Activated naive CD8-positive, alpha-beta T cell treated with anti-CD3 and anti-CD28 coated beads, Interleukin-2, amount 50 U/mL, for 24 hours (primary cell): ENCODE data around the gene UNC45B.

Experiments used
- ATAC-seq: fragments of 150-1000 bp; cut with Tn5 transposase; one replicate; pipeline ENCODE4 v1.10.0; 2021
- DNase-seq: peaks from one replicate; pipeline ENCODE4 v3.0.0; 2021
- H3K27ac Mint-ChIP-seq: one replicate; pipeline ENCODE4 v1.8.0; 2021; ENCODE audit warnings: mild to moderate bottlenecking, mixed read lengths
- H3K27me3 Mint-ChIP-seq: one replicate; pipeline ENCODE4 v1.8.0; 2021; ENCODE audit warnings: mixed read lengths
- H3K36me3 Mint-ChIP-seq: one replicate; pipeline ENCODE4 v1.8.0; 2021; ENCODE audit warnings: low read depth, mixed read lengths
- H3K4me1 Mint-ChIP-seq: one replicate; pipeline ENCODE4 v1.8.0; 2021; ENCODE audit warnings: mixed read lengths
- H3K4me3 Mint-ChIP-seq: one replicate; pipeline ENCODE4 v1.8.0; 2021; ENCODE audit warnings: mild to moderate bottlenecking, moderate library complexity, mixed read lengths
- H3K9me3 Mint-ChIP-seq: one replicate; pipeline ENCODE4 v1.8.0; 2021; ENCODE audit warnings: mixed read lengths

UNC45B gene

GRCh38 chr17:35154196-35155165, 6.9 kb downstream of the UNC45B start:
- H3K27me3 Mint-ChIP-seq, result no peaks in the 10 kb centered on the region
- H3K4me1 Mint-ChIP-seq, result peaks cover 4% of the 10 kb centered on the region
- H3K9me3 Mint-ChIP-seq, result no peaks in the 10 kb centered on the region
- no peak overlapping the region for H3K27ac Mint-ChIP-seq
- H3K36me3 Mint-ChIP-seq, result no peaks in the 10 kb centered on the region
- no peak for ATAC-seq
- no peak for DNase-seq
- H3K4me3 Mint-ChIP-seq, result no peak overlapping the region

GRCh38 chr17:35155246-35155645, 7.6 kb downstream of the UNC45B start:
- H3K36me3 Mint-ChIP-seq, result no peaks in the 10 kb centered on the region
- ATAC-seq (no peak), DNase-seq (no peak)
- no peak overlapping the region for H3K27ac Mint-ChIP-seq
- H3K27me3 Mint-ChIP-seq, result no peaks in the 10 kb centered on the region
- H3K4me1 Mint-ChIP-seq, result peaks cover 11% of the 10 kb centered on the region
- no peaks in the 10 kb centered on the region for H3K9me3 Mint-ChIP-seq
- no peak overlapping the region for H3K4me3 Mint-ChIP-seq

GRCh38 chr17:35159940-35160339, 12.3 kb downstream of the UNC45B start:
- Mint-ChIP-seq H3K9me3 (no peaks in the 10 kb centered on the region), H3K4me3 (no peak overlapping the region), H3K27me3 (peaks cover 2% of the 10 kb centered on the region), H3K27ac (peak overlapping the region; percentile 43), H3K4me1 (peaks cover 36% of the 10 kb centered on the region), H3K36me3 (no peaks in the 10 kb centered on the region)
- DNase-seq (no peak), ATAC-seq (no peak)

GRCh38 chr17:35160354-35161201, 13.0 kb downstream of the UNC45B start:
- ATAC-seq (peak; percentile 70), DNase-seq (peak; percentile 44)
- Mint-ChIP-seq H3K4me1 (peaks cover 38% of the 10 kb centered on the region), H3K27ac (peak overlapping the region; percentile 17), H3K36me3 (no peaks in the 10 kb centered on the region), H3K9me3 (no peaks in the 10 kb centered on the region), H3K4me3 (peak overlapping the region; percentile 52), H3K27me3 (peaks cover 2% of the 10 kb centered on the region)

GRCh38 chr17:35161281-35161761, 13.7 kb downstream of the UNC45B start:
- peak; percentile 37 for ATAC-seq
- Mint-ChIP-seq H3K9me3 (no peaks in the 10 kb centered on the region), H3K27ac (peak overlapping the region; percentile 17), H3K27me3 (peaks cover 2% of the 10 kb centered on the region), H3K36me3 (no peaks in the 10 kb centered on the region), H3K4me3 (peak overlapping the region; percentile 52), H3K4me1 (peaks cover 38% of the 10 kb centered on the region)
- no peak for DNase-seq

- ATAC-seq (no peak), DNase-seq (no peak)
- H3K4me1 Mint-ChIP-seq, result peaks cover 38% of the 10 kb centered on the region
- no peak overlapping the region for H3K4me3 Mint-ChIP-seq
- no peak overlapping the region for H3K27ac Mint-ChIP-seq
- H3K27me3 Mint-ChIP-seq, result peaks cover 2% of the 10 kb centered on the region
- no peaks in the 10 kb centered on the region for H3K36me3 Mint-ChIP-seq
- H3K9me3 Mint-ChIP-seq, result no peaks in the 10 kb centered on the region
These were observed 15.1 kb downstream of the UNC45B start for GRCh38 chr17:35162755-35163154.

GRCh38 chr17:35163886-35164285, 16.3 kb downstream of the UNC45B start:
- Mint-ChIP-seq H3K27me3 (peaks cover 2% of the 10 kb centered on the region), H3K4me3 (no peak overlapping the region), H3K36me3 (no peaks in the 10 kb centered on the region), H3K27ac (no peak overlapping the region), H3K9me3 (no peaks in the 10 kb centered on the region), H3K4me1 (peaks cover 38% of the 10 kb centered on the region)
- DNase-seq, result no peak
- no peak for ATAC-seq

- DNase-seq, result no peak
- Mint-ChIP-seq H3K27me3 (peaks cover 2% of the 10 kb centered on the region), H3K9me3 (no peaks in the 10 kb centered on the region), H3K4me1 (peaks cover 34% of the 10 kb centered on the region), H3K4me3 (no peak overlapping the region), H3K27ac (no peak overlapping the region), H3K36me3 (no peaks in the 10 kb centered on the region)
- ATAC-seq, result no peak
These were observed 17.1 kb downstream of the UNC45B start for GRCh38 chr17:35164716-35165115.

- ATAC-seq, result no peak
- no peak overlapping the region for H3K27ac Mint-ChIP-seq
These were observed 18.9 kb downstream of the UNC45B start for GRCh38 chr17:35166526-35166925.

GRCh38 chr17:35167046-35167445, 19.4 kb downstream of the UNC45B start:
- Mint-ChIP-seq H3K36me3 (no peaks in the 10 kb centered on the region), H3K4me1 (peaks cover 20% of the 10 kb centered on the region), H3K27ac (no peak overlapping the region), H3K27me3 (no peaks in the 10 kb centered on the region), H3K9me3 (no peaks in the 10 kb centered on the region), H3K4me3 (no peak overlapping the region)
- DNase-seq, result no peak
- ATAC-seq, result no peak

More at GRCh38 chr17:35166526-35166925, 18.9 kb downstream of the UNC45B start:
- H3K4me3 Mint-ChIP-seq, result no peak overlapping the region
- H3K4me1 Mint-ChIP-seq, result peaks cover 21% of the 10 kb centered on the region
- no peak for DNase-seq
- no peaks in the 10 kb centered on the region for H3K9me3 Mint-ChIP-seq
- H3K36me3 Mint-ChIP-seq, result no peaks in the 10 kb centered on the region
- H3K27me3 Mint-ChIP-seq, result no peaks in the 10 kb centered on the region

GRCh38 chr17:35167666-35168065, 20.0 kb downstream of the UNC45B start:
- no peaks in the 10 kb centered on the region for H3K9me3 Mint-ChIP-seq
- no peaks in the 10 kb centered on the region for H3K27me3 Mint-ChIP-seq
- ATAC-seq, result no peak
- H3K4me1 Mint-ChIP-seq, result peaks cover 23% of the 10 kb centered on the region
- H3K27ac Mint-ChIP-seq, result no peak overlapping the region
- DNase-seq, result no peak
- no peaks in the 10 kb centered on the region for H3K36me3 Mint-ChIP-seq
- H3K4me3 Mint-ChIP-seq, result no peak overlapping the region

- H3K9me3 Mint-ChIP-seq, result no peaks in the 10 kb centered on the region
- DNase-seq (no peak), ATAC-seq (no peak)
- H3K27ac Mint-ChIP-seq, result no peak overlapping the region
- no peaks in the 10 kb centered on the region for H3K27me3 Mint-ChIP-seq
- H3K4me1 Mint-ChIP-seq, result peaks cover 28% of the 10 kb centered on the region
- H3K36me3 Mint-ChIP-seq, result no peaks in the 10 kb centered on the region
- no peak overlapping the region for H3K4me3 Mint-ChIP-seq
These were observed 22.3 kb downstream of the UNC45B start for GRCh38 chr17:35169835-35170363.

GRCh38 chr17:35170968-35171771, 23.6 kb downstream of the UNC45B start:
- DNase-seq, result peak; percentile 25
- H3K27ac Mint-ChIP-seq, result peak overlapping the region; percentile 67
- H3K4me3 Mint-ChIP-seq, result no peak overlapping the region

GRCh38 chr17:35171834-35172233, 24.2 kb downstream of the UNC45B start:
- no peak overlapping the region for H3K4me3 Mint-ChIP-seq
- H3K36me3 Mint-ChIP-seq, result no peaks in the 10 kb centered on the region
- H3K27ac Mint-ChIP-seq, result peak overlapping the region; percentile 67
- no peaks in the 10 kb centered on the region for H3K9me3 Mint-ChIP-seq
- peaks cover 40% of the 10 kb centered on the region for H3K4me1 Mint-ChIP-seq
- H3K27me3 Mint-ChIP-seq, result no peaks in the 10 kb centered on the region
- ATAC-seq, result no peak
- DNase-seq, result no peak

More at GRCh38 chr17:35170968-35171771, 23.6 kb downstream of the UNC45B start:
- Mint-ChIP-seq H3K36me3 (no peaks in the 10 kb centered on the region), H3K9me3 (no peaks in the 10 kb centered on the region), H3K27me3 (no peaks in the 10 kb centered on the region), H3K4me1 (peaks cover 34% of the 10 kb centered on the region)
- ATAC-seq, result peak; percentile 44
